Fibroblast of mammary gland (primary cell): ENCODE measurements around the gene C16orf87.

Source experiments
- DNase-seq: peaks from one replicate; pipeline ENCODE4 v3.0.0-alpha.2; 2010; ENCODE audit warnings: low read depth
- H3K4me3 ChIP-seq: 2 replicates; pipeline ENCODE4 v1.5.1; 2011; ENCODE audit warnings: low read depth, mild to moderate bottlenecking, low read length, moderate library complexity; ENCODE audit not compliant: control insufficient read depth
- CTCF ChIP-seq: conservative IDR thresholded peaks from 2 replicates; pipeline ENCODE4 v1.5.1; 2011; ENCODE audit warnings: low read depth, low read length, inconsistent platforms; ENCODE audit not compliant: control insufficient read depth, insufficient read depth

Gene C16orf87

GRCh38 chr16:46813611-46814010, 17.4 kb downstream of the C16orf87 start:
- no peak for TF ChIP-seq CTCF
- DNase-seq = no peak
- H3K4me3 ChIP-seq = no peak overlapping the region

GRCh38 chr16:46812781-46813540, 18.0 kb downstream of the C16orf87 start:
- TF ChIP-seq CTCF = no peak
- no peak for DNase-seq
- no peak overlapping the region for H3K4me3 ChIP-seq

GRCh38 chr16:46811682-46812081, 19.3 kb downstream of the C16orf87 start:
- no peak overlapping the region for H3K4me3 ChIP-seq
- no peak for TF ChIP-seq CTCF
- no peak for DNase-seq

- no peak for DNase-seq
- H3K4me3 ChIP-seq = no peak overlapping the region
- TF ChIP-seq CTCF = no peak
Measured at GRCh38 chr16:46808997-46809396, 22.0 kb downstream of the C16orf87 start.

- TF ChIP-seq CTCF = no peak
- no peak overlapping the region for H3K4me3 ChIP-seq
- no peak for DNase-seq
Measured at GRCh38 chr16:46807336-46807735, 23.6 kb downstream of the C16orf87 start.

GRCh38 chr16:46803373-46803772, 27.6 kb downstream of the C16orf87 start:
- no peak for TF ChIP-seq CTCF
- no peak for DNase-seq
- H3K4me3 ChIP-seq = no peak overlapping the region
